ENCODE measurements around the gene CASP10.
A peak's percentile ranks its signal among the peaks of the same experiment; 100 is the strongest.
"Not testable (repeated sequence)": the region's sequence is repeated elsewhere in the genome, so short reads cannot be mapped to it uniquely, and the experiment has no call there.

Gene CASP10

DNA sequence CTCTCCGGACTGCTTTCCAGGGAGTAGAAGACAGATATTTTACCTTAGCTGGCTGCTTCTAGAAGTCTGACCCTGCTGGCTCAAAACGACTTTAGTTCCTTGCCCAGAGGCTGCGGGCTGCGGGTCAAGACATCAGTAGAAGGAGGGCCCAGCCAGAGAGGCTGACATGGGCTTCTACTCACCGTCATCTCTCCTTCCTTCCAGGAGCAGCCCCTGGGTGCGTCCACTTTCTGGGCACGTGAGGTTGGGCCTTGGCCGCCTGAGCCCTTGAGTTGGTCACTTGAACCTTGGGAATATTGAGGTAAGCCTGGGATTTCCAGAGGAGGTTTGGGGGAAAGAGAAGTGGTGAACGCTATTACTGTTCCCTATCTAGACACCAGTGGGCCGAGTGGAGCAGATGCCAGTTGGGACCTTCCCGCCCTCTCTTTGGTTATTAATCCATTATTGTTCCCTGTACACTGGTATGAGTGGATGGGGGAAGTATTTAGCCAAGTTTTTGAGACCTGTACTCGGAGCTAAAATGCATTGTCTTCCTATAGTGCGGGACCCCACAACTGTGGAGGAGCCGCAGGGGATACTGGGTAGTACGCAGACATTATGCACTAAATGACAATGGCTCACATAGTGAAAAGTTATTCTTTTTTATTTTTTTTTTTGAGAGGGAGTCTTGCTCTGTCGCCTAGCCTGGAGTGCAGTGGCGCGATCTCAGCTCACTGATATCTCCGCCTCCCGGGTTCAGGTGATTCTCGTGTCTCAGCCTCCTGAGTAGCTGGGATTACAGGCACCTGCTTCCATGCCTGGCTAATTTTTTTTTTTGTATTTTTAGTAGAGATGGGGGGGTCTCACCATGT is 51.1 kb downstream of the CASP10 start:
- no peak for DNase-seq (ENCODE audit: low read depth)

DNA sequence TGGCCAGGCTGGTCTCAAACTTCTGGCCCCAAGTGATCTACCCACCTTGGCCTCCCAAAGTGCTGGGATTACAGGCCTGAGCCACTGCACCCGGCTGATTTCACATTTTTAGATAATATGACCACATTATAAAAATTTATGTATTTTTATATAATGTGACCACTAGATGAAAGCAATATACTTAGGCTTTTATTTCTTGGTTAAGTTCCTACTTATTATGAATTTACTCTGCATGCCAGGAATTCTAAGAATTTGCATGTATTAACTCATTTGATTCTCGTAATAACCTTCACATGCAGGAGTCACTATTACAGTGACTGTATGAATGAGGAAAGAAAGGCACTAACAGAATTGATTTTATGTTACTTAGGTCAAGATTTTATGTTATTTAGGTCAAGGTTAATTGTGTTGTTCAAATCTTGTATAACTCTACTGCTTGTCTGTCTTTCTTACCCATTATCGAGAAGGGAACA is 51.8 kb downstream of the CASP10 start:
- DNase-seq (ENCODE audit: low read depth), result no peak

DNA sequence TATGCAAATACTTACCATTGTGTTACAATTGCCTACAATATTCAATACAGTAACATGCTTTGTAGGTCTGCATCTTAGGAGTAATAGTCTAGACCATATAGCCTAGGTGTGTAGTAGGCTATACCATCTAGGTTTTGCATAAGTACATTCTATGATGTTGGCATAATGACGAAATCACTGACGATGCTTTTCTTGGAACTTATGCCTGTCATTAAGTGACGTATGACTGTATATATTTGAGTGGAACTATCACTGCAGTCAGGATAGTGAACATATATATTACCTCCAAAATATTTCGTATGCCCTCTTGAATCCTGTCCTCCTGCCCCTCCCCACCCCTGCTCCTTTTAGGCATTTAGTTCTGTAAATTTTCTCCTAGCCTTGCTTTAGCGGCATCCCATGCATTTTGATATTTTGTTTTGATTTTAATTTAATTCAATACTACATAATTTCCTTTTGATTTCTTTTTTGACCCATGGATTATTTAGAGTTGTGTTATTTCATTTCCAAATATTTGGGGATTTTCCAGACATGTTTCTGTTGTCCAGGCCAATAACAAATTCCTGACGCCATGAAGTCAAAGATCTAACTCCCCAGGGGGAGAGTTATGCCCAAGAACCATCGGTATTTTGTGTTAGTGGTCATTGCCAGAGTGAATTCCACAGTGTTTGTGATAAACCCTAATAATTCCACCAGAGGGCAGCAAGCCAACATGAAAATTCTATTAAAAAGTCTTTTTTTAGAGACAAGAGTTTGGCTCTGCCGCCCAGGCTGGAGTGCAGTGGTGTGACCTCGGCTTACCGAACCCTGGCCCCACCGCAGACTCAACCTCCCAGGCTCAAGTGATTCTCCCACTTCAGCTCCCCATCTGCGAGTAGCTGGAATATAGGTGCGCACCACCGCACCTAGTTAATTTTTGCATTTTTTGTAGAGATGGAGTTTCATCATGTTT is 53.2 kb downstream of the CASP10 start:
- peak; percentile 29 for DNase-seq (ENCODE audit: low read depth)

DNA sequence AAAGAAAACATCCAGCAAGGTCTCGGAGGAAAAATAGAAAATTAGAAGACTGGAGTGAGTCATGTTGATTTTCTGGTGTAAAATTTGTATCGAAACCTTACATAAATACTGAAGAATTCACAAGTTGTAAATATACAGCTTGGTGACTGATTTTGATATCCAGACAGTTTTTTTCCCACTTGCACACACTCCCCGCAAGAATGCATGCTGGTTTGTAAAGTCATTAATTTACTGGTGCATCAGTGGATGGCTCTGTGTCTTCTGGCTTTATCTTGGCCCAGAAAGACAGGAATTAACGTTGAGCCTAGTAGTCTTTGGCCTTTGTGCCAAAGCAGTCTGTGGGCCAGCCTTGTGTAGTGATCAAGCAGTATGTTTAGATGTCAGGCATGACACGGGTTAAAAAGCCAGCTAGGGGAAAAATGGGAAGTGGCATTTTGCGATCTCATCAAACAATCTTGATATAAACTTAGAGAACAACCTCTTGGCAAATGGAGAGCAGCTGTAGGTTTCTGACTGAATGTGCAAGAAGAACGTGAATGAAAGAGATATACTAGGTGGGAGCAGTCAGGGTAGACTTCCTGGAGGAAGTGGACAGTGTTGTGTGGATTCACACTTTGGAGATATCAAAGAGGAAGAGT is 54.7 kb downstream of the CASP10 start:
- DNase-seq (ENCODE audit: low read depth), result no peak

DNA sequence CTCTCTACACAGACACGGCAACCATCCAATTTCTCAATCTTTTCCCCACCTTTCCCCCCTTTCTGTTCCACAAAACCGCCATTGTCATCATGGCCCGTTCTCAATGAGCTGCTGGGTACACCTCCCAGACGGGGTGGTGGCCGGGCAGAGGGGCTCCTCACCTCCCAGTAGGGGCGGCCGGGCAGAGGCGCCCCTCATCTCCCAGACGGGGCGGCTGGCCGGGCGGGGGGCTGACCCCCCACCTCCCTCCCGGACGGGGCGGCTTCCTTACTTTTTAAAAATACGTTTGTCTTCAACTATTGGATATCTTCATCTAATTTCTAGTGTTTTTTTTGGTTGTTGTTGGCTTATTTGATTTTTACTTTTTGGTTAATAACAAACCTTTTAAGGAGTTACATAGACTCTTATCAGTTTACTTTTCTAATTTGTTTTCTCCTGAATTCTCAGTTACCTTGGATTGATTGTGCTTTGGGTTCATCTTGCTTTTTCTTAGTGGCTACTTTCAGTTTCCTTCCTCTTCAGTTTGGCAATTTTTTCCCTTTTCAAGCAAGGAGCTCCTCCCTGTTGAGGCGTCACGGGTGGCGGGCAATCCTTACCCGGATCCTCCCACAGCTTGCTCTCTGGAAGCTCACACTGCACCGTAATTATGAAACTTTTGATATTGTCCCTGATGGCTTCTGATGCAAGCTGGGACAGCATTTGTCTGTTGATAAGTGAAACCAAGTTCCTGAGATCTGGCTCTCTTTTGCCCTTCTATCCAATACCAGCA is 56.4 kb downstream of the CASP10 start:
- not testable (repeated sequence) for DNase-seq (ENCODE audit: low read depth)

DNA sequence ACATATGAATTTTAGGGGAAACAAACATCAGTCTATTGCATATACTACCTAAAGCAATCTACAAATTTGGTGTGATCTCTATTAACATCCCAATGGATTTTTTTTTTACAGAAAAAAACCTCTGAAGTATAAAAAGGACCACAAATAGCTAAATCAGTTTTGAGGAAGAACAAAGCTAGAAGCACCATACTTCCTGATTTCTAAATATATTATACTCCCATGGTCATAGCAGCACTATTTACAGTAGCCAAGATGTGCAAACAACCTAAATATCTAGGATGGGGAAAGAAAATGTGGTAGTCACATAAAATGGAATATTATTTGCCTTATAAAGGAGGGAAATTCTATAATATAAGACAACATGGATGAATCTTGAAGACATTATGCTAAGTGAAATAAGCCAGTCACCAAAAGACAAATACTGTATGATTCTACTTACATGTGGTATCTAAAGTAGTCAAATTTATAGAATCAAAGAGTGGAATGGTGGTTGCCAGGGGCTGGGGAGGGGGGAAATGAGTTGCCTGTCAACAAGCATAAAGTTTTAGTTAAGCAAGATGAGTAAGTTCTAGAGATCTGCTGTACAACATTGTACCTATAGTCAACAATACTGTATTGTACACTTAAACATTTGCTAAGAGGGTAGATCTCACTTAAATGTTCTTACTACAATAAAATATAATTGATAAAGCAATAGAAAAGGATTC is 59.8 kb downstream of the CASP10 start:
- DNase-seq (ENCODE audit: low read depth), result no peak

DNA sequence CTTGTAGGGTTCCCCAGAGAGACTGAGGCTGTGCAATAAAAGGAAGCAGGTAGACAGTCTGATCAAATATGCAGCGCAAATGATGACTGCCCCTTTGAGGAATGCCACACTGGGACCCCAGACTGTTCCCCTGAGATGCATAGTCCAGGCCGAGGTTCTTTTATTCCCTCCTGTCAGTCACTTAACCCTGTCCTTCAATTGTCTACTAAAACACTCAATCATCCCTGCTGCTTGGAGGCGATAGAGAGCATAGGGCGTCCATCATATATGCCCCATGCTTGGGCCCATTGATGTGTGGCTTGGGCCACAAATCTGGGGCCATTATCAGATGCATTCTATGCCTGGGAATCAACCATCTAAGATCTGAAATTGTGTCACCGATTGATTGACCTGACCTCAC is 61.9 kb downstream of the CASP10 start:
- DNase-seq (ENCODE audit: low read depth), result no peak

DNA sequence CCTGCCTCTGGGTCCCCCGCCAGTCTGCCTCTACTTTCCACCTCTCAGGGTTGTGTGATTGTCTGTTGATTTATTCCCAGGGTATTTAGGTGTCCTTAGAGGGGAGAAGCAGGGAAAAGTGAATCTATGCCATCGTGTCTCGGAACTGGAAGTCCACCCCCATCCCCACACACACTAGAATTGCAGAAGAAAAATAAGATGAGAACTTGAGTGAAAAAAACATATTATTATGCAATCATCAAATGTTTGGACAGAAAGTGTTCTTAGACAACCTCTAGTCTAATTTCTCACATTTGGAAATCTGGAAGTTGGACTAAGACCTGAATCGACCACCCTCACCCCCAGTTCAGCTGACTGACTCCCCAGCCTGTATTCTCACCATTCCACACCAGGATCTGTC is 63.3 kb downstream of the CASP10 start:
- no peak for DNase-seq (ENCODE audit: low read depth)

DNA sequence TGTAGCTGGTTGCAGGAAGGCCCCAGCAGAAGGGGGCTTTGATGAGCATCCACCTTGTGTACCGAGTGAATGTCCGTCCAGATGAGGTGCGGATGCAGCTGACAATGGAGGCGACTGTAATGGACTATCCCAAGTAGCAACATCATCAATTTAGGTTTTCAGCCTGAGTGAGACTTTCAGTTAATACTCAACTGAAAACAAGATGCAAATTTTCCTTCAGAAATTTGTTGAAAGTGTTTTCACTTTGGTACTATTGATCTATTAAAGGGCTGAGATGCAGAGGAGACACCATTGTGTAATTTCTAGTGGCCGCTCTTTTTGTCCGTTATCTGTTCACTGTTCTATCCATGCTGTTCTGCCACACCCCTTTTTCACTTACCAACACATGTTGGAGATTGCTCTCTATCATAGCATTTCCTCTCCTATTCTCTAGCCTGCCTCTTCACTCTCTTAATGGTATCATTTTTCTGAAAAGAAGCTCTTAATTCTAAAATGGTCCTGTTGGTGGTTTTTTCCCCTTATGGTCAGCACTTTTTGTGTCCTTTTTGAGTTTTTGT is 65.4 kb downstream of the CASP10 start:
- no peak for DNase-seq (ENCODE audit: low read depth)

DNA sequence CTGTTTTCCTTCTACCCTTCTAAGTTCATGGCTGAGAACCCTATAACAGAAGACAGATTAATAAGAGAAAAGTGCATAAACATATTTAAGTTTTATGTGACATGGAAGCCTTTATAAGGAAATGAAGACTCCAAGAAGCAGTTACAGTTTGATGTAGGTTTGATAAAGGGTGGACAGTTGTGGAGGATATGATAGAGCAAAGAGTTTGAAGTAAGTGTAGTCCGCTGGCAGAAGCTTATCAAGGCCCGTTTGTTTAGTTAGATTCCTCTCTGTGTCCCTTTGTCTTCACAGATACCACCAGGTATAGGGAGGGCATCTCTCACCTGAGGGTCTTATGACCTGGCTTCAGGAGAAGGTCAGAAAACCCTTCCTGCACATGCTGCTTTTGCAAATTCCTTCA is 66.9 kb downstream of the CASP10 start:
- no peak for DNase-seq (ENCODE audit: low read depth)

DNA sequence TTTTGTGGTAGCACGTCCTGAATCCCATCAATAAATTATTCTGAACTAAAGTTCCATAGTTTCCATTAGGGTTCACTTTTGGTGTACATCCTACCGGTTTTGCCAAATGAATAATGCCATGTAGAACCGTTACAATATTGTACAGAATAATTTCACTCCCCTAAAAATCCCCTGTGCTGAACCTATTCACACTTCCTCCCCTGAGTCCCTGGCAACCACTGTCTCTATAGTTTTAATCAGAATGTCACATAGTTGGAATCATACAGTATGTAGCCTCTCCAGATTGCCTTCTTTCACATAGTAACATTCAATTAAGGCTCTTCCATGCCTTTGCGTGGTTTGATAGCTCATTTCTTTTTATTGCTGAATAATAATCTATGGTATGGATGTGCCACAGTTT is 67.8 kb downstream of the CASP10 start:
- DNase-seq (ENCODE audit: low read depth), result no peak

DNA sequence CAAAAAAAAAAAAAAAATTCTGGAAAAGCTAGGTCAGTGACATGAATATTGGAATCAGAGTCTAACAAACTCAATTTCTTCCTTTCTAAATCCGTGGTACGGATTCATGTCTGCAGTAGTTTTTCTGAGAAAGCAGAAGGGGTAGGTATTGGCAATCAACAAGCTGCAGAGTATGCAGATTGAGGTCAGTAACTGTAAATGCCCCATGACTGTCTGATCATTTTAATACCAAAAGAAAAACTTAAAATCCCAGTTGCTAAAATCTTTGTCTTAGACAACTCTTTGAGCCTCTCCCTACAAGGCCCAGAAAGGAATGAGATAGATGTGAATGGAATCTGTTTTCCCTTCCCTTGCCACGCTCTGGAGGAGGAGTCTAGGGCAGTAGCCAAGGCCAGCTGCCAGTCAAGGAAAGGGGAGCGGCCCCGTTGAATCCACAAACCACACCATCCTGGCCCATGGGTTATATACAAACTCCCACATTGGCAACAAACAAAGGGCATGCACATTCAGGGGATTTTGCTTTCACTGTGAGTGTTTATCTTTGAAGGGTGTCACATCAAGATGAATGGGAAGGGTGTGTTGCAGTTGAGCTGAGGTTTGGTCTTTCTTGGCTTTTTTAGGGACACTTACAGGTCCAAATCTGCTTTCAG is 71.3 kb downstream of the CASP10 start:
- DNase-seq (ENCODE audit: low read depth), result no peak

DNA sequence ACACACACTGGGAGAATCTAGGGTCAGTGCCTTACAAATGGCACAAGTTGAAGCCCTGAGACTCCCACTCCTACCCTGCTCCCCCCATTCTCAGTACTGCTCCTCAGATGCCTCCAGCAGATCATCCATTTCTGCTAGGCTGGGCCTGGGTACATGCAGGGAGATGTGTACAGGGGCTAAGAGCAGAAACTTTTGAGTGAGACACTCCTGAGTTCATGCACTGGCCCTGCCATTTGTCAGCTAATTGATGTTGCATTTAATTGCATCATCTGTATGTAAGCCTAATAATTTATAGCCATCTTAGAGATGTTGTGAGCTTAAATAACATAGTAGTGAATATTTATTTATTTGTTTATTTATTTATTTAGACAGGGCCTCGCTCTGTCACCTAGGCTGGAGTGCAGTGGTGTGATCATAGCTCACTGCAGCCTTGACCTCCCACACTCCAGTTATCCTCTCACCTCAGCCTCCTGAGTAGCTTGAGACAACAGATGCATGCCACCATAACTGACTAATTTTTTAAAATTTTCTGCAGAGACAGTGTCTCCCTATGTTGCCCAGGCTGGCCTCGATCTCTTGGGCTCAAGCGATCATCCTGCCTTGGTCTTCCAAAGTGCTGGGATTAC is 72.6 kb downstream of the CASP10 start:
- DNase-seq (ENCODE audit: low read depth), result no peak

DNA sequence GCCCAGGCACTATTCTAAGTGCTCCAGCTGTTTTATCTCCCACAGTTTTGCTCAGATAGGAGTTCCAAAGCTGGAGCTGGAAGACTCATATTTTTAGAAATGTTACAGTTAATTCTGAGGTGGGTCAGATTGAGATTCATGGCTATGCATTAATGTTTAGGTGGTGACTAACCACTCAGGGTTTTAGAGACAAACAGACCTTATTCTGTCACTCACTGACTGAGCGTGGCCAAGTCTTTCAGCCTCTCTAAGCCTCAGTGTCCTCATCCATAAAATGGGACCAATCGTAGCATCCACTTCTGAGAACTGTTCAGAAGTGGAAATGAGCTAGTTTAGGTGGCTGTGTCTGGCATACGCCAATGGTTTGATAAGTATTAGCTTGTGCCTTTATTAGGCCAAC is 73.1 kb downstream of the CASP10 start:
- DNase-seq (ENCODE audit: low read depth), result no peak

DNA sequence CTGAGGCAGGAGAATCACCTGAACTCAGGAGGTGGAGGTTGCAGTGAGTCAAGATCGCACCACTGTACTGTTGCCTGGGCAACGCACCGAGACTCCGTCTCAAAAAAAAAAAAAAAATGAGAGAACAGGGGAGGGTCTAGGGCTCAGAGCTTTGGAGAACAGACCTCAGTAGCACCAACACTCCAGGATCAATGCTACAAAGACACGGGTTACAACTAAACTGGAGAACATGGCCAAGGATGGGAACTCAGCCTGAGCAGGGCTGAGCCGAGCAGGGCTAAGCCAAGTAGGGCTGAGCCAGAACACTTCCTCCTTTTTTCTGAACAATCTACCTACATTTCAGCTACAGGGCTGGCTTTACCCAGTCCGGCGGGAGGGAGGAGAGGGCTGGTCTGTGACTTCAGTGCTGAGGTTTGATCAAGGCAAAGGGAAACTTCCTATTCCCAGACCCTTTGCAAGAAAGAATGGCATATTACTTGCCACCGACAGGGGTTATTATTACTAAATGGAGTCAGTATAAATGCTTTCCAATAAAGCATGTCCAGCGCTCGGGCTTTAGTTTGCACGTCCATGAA is 74.5 kb downstream of the CASP10 start:
- DNase-seq (ENCODE audit: low read depth), result peak; percentile 48

DNA sequence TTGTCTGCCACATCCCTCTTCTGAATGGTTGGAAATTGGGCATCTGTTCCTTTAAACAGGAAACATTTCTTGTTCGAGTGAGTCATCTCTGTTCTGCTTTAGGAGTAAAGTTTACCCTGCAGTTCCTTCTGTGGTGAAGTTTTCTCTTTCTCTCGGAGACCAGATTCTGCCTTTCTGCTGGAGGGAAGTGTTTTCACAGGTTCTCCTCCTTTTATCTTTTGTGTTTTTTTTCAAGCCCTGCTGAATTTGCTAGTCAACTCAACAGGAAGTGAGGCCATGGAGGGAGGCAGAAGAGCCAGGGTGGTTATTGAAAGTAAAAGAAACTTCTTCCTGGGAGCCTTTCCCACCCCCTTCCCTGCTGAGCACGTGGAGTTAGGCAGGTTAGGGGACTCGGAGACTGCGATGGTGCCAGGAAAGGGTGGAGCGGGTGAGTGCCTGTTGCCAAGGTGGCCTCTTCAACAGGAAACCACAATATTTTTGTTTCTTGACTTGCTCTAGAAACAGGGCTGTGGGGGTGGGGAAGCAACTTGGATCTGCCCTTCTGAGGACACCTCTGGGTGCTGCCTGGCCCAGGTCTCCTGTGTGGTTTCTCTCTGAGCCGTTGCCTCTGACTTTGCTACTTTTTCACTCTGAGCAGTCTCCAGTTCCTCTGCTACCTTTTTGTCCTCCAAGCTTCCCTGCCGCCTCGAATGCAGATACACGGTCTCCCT is 75.2 kb downstream of the CASP10 start:
- peak; percentile 91 for DNase-seq (ENCODE audit: low read depth)

DNA sequence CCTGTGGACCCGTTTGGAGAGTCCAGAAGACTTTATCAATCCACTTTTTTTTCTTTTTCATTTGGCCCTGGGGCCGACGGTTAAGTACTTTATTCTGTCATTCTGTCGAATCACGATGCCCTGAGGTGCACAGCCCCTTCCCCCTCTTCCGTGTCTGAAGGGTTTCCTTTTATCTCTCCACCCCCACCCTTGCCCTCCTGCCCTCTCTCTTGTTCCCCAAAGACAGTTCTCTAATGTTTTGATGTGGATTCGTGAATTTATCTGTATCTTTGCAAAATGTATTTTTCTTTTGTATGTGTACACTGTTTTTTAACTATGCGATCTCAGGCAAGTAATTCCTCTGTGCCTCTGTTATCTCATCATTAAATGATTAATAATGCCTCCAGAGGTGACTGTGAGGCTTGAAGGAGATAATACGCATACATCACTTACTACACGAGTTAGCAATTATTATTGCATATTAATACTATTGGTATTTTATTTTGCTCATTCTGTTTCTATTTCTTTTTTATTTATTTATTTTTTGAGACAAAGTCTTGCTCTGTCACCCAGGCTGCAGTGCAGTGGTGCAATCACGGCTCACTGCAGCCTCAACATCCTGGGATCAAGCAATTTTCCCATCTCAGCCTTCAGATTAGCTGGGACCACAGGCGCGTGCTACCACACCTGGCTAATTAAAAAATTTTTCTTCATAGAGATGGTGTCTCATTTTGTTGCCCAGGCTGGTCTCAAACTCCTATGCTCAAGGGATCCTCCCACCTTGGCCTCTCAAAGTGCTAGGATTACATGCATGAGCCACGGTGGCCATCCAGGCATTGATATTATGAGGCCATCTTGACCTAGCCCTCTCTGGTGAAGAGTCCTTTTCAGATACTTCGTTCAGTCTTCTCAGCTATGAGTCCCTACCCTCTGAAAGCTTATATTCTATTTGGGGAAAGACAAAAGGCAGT is 76.0 kb downstream of the CASP10 start:
- no peak for DNase-seq (ENCODE audit: low read depth)

Measured in T follicular helper cell (primary cell).